Measurements from ENCODE around the gene NCAPD3. TPM values are rescaled to one million over a fixed set of nuclear protein-coding genes. Genes with fewer than 3 reads are reported as not detected.

The NCAPD3 gene
- total RNA-seq, 1 donor = 9.4 TPM

DNA sequence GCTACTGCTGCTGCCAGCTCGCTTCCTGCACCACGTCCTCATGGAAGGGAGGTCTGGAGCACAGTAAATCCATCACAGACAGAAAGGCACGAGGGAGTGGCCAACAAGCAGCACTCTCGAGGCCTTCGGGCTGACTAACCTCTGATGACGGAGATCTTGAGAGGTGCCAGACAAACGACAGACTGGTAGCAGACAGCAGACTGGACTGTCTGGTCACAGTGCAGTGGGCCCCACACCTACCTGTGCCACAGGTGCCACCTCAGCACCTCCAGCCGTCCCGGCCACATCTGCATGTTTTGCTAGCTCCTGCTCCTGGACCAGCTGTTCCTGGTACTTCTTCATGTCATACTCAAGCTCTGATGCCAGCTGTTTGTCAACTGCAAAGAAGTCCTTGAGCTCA, 64.1 kb downstream of the NCAPD3 start:
- Histone ChIP-seq H3K4me1 (ENCODE audit: insufficient read depth, low read length) (no peaks in the 10 kb centered on the region), H2AFZ (ENCODE audit: low read length) (no peak overlapping the region), H3K4me3 (ENCODE audit: insufficient read depth, low read length) (no peak overlapping the region), H3K27me3 (ENCODE audit: insufficient read depth, low read length) (no peaks in the 10 kb centered on the region), H3K27ac (ENCODE audit: low read depth, low read length) (no peak overlapping the region), H3K4me2 (ENCODE audit: insufficient read depth, low read length) (no peak overlapping the region), H3K9me3 (ENCODE audit: low read depth, low read length) (no peaks in the 10 kb centered on the region), H3K79me2 (ENCODE audit: insufficient read depth, low read length) (no peaks in the 10 kb centered on the region), H4K20me1 (ENCODE audit: insufficient read depth, low read length) (no peaks in the 10 kb centered on the region), H3K36me3 (ENCODE audit: insufficient read depth, low read length) (peaks cover 25% of the 10 kb centered on the region)
- TF ChIP-seq, protein P1, sequence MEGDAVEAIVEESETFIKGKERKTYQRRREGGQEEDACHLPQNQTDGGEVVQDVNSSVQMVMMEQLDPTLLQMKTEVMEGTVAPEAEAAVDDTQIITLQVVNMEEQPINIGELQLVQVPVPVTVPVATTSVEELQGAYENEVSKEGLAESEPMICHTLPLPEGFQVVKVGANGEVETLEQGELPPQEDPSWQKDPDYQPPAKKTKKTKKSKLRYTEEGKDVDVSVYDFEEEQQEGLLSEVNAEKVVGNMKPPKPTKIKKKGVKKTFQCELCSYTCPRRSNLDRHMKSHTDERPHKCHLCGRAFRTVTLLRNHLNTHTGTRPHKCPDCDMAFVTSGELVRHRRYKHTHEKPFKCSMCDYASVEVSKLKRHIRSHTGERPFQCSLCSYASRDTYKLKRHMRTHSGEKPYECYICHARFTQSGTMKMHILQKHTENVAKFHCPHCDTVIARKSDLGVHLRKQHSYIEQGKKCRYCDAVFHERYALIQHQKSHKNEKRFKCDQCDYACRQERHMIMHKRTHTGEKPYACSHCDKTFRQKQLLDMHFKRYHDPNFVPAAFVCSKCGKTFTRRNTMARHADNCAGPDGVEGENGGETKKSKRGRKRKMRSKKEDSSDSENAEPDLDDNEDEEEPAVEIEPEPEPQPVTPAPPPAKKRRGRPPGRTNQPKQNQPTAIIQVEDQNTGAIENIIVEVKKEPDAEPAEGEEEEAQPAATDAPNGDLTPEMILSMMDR (IDR thresholded peaks at IDR 0.05; ENCODE audit: extremely low read depth, low read depth, low read length) = no peak
- no peak for DNase-seq (ENCODE audit: insufficient read length, low spot score, missing footprints)

- DNase-seq (ENCODE audit: insufficient read length, low spot score, missing footprints) = no peak
Measured at GRCh38 chr11:134158023-134158422, 65.7 kb downstream of the NCAPD3 start.

GRCh38 chr11:134157451-134157850, 66.3 kb downstream of the NCAPD3 start:
- Histone ChIP-seq H3K27ac (ENCODE audit: low read depth, low read length) (no peak overlapping the region), H2AFZ (ENCODE audit: low read length) (no peak overlapping the region), H3K9me3 (ENCODE audit: low read depth, low read length) (no peaks in the 10 kb centered on the region), H3K27me3 (ENCODE audit: insufficient read depth, low read length) (no peaks in the 10 kb centered on the region), H3K36me3 (ENCODE audit: insufficient read depth, low read length) (peaks cover 35% of the 10 kb centered on the region), H4K20me1 (ENCODE audit: insufficient read depth, low read length) (no peaks in the 10 kb centered on the region), H3K4me3 (ENCODE audit: insufficient read depth, low read length) (no peak overlapping the region), H3K4me1 (ENCODE audit: insufficient read depth, low read length) (no peaks in the 10 kb centered on the region), H3K4me2 (ENCODE audit: insufficient read depth, low read length) (no peak overlapping the region), H3K79me2 (ENCODE audit: insufficient read depth, low read length) (no peaks in the 10 kb centered on the region)
- TF ChIP-seq, protein P1 (IDR thresholded peaks at IDR 0.05; ENCODE audit: extremely low read depth, low read depth, low read length) = no peak
- DNase-seq (ENCODE audit: insufficient read length, low spot score, missing footprints) = no peak

More at GRCh38 chr11:134158023-134158422, 65.7 kb downstream of the NCAPD3 start:
- Histone ChIP-seq H3K27ac (ENCODE audit: low read depth, low read length) (no peak overlapping the region), H2AFZ (ENCODE audit: low read length) (no peak overlapping the region), H3K4me2 (ENCODE audit: insufficient read depth, low read length) (no peak overlapping the region), H3K4me1 (ENCODE audit: insufficient read depth, low read length) (no peaks in the 10 kb centered on the region), H3K4me3 (ENCODE audit: insufficient read depth, low read length) (no peak overlapping the region), H4K20me1 (ENCODE audit: insufficient read depth, low read length) (no peaks in the 10 kb centered on the region), H3K9me3 (ENCODE audit: low read depth, low read length) (no peaks in the 10 kb centered on the region), H3K27me3 (ENCODE audit: insufficient read depth, low read length) (no peaks in the 10 kb centered on the region), H3K79me2 (ENCODE audit: insufficient read depth, low read length) (no peaks in the 10 kb centered on the region), H3K36me3 (ENCODE audit: insufficient read depth, low read length) (peaks cover 30% of the 10 kb centered on the region)
- TF ChIP-seq, protein P1 (IDR thresholded peaks at IDR 0.05; ENCODE audit: extremely low read depth, low read depth, low read length) = no peak

GRCh38 chr11:134155946-134156865, 67.6 kb downstream of the NCAPD3 start:
- no peak for DNase-seq (ENCODE audit: insufficient read length, low spot score, missing footprints)
- Histone ChIP-seq H3K4me1 (ENCODE audit: insufficient read depth, low read length) (no peaks in the 10 kb centered on the region), H3K4me3 (ENCODE audit: insufficient read depth, low read length) (no peak overlapping the region), H4K20me1 (ENCODE audit: insufficient read depth, low read length) (no peaks in the 10 kb centered on the region), H3K27me3 (ENCODE audit: insufficient read depth, low read length) (no peaks in the 10 kb centered on the region), H3K4me2 (ENCODE audit: insufficient read depth, low read length) (no peak overlapping the region), H2AFZ (ENCODE audit: low read length) (no peak overlapping the region), H3K36me3 (ENCODE audit: insufficient read depth, low read length) (peaks cover 38% of the 10 kb centered on the region), H3K27ac (ENCODE audit: low read depth, low read length) (no peak overlapping the region), H3K9me3 (ENCODE audit: low read depth, low read length) (no peaks in the 10 kb centered on the region), H3K79me2 (ENCODE audit: insufficient read depth, low read length) (no peaks in the 10 kb centered on the region)
- TF ChIP-seq, protein P1 (IDR thresholded peaks at IDR 0.05; ENCODE audit: extremely low read depth, low read depth, low read length) = no peak
